ENCODE data around the gene SRSF6. TPM values are rescaled to one million over a fixed set of nuclear protein-coding genes. Genes with fewer than 3 reads are reported as not detected.
"Not testable (repeated sequence)": the region's sequence is repeated elsewhere in the genome, so short reads cannot be mapped to it uniquely, and the experiment has no call there.

Gene SRSF6
- total RNA-seq, 1 experiment from 2014 or later, result 242 TPM

GRCh38 chr20:43495388-43495787 lies 37.7 kb downstream of the SRSF6 start:
- ChIA-PET RAD21 (ENCODE audit: low non-redundant PET in 1 of 2, low total read pairs in 2 of 2, uncharacterized antibody in 2 of 2, unreplicated experiment in 2 of 2) (no interaction called here), POLR2A (interaction anchor here (0.5 to 1.8 kb wide), 2 partner anchors 12 to 176 kb away, joined by 3 to 4 read pairs; partner anchors contain the start of gene L3MBTL1), CTCF (no interaction called here)
- H3K9me3 ChIP-seq (ENCODE audit: control insufficient read depth in 1 of 2, insufficient read depth in 1 of 2, low read depth in 1 of 2, low read length in 2 of 2), result no peaks in the 10 kb centered on the region
- DNase-seq (ENCODE audit: low read depth, low spot score) (no peak), ATAC-seq (no peak)
- no peaks in the 10 kb centered on the region for H3K27me3 ChIP-seq (ENCODE audit: insufficient read depth, low read length)
- H3K9ac ChIP-seq (ENCODE audit: low read length), result no peak overlapping the region
- no peak overlapping the region for H3K4me3 ChIP-seq (replicated peaks in 1 of 2; ENCODE audit: low read depth in 1 of 2, low read length in 2 of 2)
- TF ChIP-seq, protein P1, sequence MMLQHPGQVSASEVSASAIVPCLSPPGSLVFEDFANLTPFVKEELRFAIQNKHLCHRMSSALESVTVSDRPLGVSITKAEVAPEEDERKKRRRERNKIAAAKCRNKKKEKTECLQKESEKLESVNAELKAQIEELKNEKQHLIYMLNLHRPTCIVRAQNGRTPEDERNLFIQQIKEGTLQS (IDR thresholded peaks at IDR 0.05), result no peak
- no peak for TF ChIP-seq CEBPB (IDR thresholded peaks at IDR 0.05; ENCODE audit: low read depth)
- no peak for TF ChIP-seq TCF7L2 (IDR thresholded peaks at IDR 0.05; ENCODE audit: borderline replicate concordance, extremely low read depth, insufficient read depth, insufficient read length)
- TF ChIP-seq, protein P2, sequence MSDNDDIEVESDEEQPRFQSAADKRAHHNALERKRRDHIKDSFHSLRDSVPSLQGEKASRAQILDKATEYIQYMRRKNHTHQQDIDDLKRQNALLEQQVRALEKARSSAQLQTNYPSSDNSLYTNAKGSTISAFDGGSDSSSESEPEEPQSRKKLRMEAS (IDR thresholded peaks at IDR 0.05), result no peak
- no peak for TF ChIP-seq ZFX (IDR thresholded peaks at IDR 0.05)
- no peak for TF ChIP-seq REST (IDR thresholded peaks at IDR 0.05; ENCODE audit: low read depth)
- no peak for TF ChIP-seq CTCF (IDR thresholded peaks at IDR 0.05 in 2 of 3, conservative IDR thresholded peaks at IDR 0.05 in 1 of 3; ENCODE audit: borderline replicate concordance in 1 of 3, insufficient read depth in 1 of 3, low read depth in 2 of 3, low read length in 2 of 3)
- no peak for TF ChIP-seq JUND (IDR thresholded peaks at IDR 0.05)
- no peak for TF ChIP-seq RAD21 (IDR thresholded peaks at IDR 0.05; ENCODE audit: low read depth)
- TF ChIP-seq CBX3 (IDR thresholded peaks at IDR 0.05; ENCODE audit: low read depth), result no peak
- no peak for TF ChIP-seq EZH2 (IDR thresholded peaks at IDR 0.05)
- no peak for TF ChIP-seq SIN3A (IDR thresholded peaks at IDR 0.05; ENCODE audit: low read depth)
- intact Hi-C loops (cut with micrococcal nuclease), result no loop called here
- no peak overlapping the region for H2AFZ ChIP-seq (ENCODE audit: low read depth, low read length, poor library complexity, severe bottlenecking)
- H3K9me2 ChIP-seq (ENCODE audit: insufficient read depth), result no peaks in the 10 kb centered on the region
- H3K36me3 ChIP-seq (ENCODE audit: control insufficient read depth in 1 of 2, insufficient read depth in 2 of 2, low read length in 2 of 2), result no peaks in the 10 kb centered on the region
- no peaks in the 10 kb centered on the region for H4K20me1 ChIP-seq (ENCODE audit: insufficient read depth)
- no peaks in the 10 kb centered on the region for H3K4me1 ChIP-seq (ENCODE audit: control insufficient read depth in 1 of 2, insufficient read depth in 2 of 2, low read length in 2 of 2)
- H3K4me2 ChIP-seq (ENCODE audit: low read length), result no peak overlapping the region
- H3K27ac ChIP-seq (ENCODE audit: low read depth, low read length), result no peak overlapping the region
- BruUV-seq (replicated peaks), result no TSS peak
- H3K79me2 ChIP-seq (ENCODE audit: insufficient read depth, low read length), result no peaks in the 10 kb centered on the region

DNA sequence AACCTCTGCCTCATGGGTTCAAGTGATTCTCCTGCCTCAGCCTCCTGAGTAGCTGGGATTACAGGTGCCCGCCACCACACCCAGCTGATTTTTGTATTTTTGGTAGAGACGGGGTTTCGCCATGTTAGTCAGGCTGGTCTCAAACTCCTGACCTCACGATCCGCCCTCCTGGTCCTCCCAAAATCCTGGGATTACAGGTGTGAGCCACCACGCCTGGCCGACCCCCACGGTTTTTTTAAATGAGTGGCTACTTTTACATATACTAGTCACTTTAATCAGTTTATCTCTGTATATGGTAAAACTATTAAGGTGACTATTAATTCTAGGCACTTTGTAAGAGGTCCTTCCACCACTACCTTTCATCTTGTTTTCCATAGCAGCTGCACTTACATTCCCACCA lies 44.3 kb downstream of the SRSF6 start:
- H2AFZ ChIP-seq (ENCODE audit: low read depth, low read length, poor library complexity, severe bottlenecking); H3K9ac ChIP-seq (ENCODE audit: low read length); POLR2A ChIA-PET; H3K36me3 ChIP-seq (ENCODE audit: control insufficient read depth in 1 of 2, insufficient read depth in 2 of 2, low read length in 2 of 2); ATAC-seq; H3K27ac ChIP-seq (ENCODE audit: low read depth, low read length); BruUV-seq (replicated peaks); H3K9me3 ChIP-seq (ENCODE audit: control insufficient read depth in 1 of 2, insufficient read depth in 1 of 2, low read depth in 1 of 2, low read length in 2 of 2); intact Hi-C loops (cut with micrococcal nuclease); RAD21 ChIA-PET (ENCODE audit: low non-redundant PET in 1 of 2, low total read pairs in 2 of 2, uncharacterized antibody in 2 of 2, unreplicated experiment in 2 of 2); H3K9me2 ChIP-seq (ENCODE audit: insufficient read depth); H3K4me1 ChIP-seq (ENCODE audit: control insufficient read depth in 1 of 2, insufficient read depth in 2 of 2, low read length in 2 of 2); H3K4me2 ChIP-seq (ENCODE audit: low read length); H3K79me2 ChIP-seq (ENCODE audit: insufficient read depth, low read length); DNase-seq (ENCODE audit: low read depth, low spot score); CTCF ChIA-PET; H3K4me3 ChIP-seq (replicated peaks in 1 of 2; ENCODE audit: low read depth in 1 of 2, low read length in 2 of 2); H4K20me1 ChIP-seq (ENCODE audit: insufficient read depth); H3K27me3 ChIP-seq (ENCODE audit: insufficient read depth, low read length): not testable (repeated sequence)

Measured in HCT116 (cell line).